Ovary (tissue), 3 donors: ENCODE measurements around the gene NEDD4L.

Source experiments
- EP300 ChIP-seq: sonication (generic); formaldehyde crosslinking; IDR thresholded peaks from one replicate; pipeline ENCODE4 v1.6.1; 2017; ENCODE audit warnings: antibody characterized with exemption
- POLR2A ChIP-seq: fragments of 450-650 bp; IDR thresholded peaks from one replicate; pipeline ENCODE4 v1.6.1; 2017; ENCODE audit warnings: antibody characterized with exemption, mild to moderate bottlenecking, moderate library complexity
- TF ChIP-seq, protein P1 (sequence below), 3 donors: fragments of 450-650 bp in 2 of 3; fragments of 200-600 bp in 1 of 3; IDR thresholded peaks; one replicate each; pipeline versions ENCODE4 v1.5.1 to v1.8.0; 2016 to 2022; ENCODE audit warnings: antibody characterized with exemption in 3 of 3, mild to moderate bottlenecking in 1 of 3
- donor health status: DM: no; HTN: no; CAD: no.

DNA sequence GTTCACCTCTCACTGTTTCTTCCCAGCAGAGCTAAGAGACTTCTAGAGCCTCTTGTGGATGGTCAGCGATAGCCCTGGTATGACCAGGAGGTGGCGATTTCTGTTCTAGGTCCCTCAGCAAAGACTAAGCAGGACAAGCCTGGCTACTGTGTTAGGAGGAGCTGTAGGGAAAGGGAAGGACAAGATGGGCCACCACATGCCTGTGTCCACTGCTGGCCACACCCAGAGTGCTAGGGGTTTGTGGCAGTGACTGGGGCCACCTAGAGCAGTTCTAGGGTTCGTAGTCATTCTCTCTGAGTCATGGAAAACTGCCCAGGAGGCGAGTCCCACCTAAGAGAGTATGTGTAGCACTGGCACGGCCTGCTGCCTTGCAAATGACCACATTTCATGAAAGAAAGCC, 405.4 kb downstream of the NEDD4L start:
- TF ChIP-seq, protein P1, sequence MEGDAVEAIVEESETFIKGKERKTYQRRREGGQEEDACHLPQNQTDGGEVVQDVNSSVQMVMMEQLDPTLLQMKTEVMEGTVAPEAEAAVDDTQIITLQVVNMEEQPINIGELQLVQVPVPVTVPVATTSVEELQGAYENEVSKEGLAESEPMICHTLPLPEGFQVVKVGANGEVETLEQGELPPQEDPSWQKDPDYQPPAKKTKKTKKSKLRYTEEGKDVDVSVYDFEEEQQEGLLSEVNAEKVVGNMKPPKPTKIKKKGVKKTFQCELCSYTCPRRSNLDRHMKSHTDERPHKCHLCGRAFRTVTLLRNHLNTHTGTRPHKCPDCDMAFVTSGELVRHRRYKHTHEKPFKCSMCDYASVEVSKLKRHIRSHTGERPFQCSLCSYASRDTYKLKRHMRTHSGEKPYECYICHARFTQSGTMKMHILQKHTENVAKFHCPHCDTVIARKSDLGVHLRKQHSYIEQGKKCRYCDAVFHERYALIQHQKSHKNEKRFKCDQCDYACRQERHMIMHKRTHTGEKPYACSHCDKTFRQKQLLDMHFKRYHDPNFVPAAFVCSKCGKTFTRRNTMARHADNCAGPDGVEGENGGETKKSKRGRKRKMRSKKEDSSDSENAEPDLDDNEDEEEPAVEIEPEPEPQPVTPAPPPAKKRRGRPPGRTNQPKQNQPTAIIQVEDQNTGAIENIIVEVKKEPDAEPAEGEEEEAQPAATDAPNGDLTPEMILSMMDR (IDR thresholded peaks at IDR 0.05): no peak
- TF ChIP-seq POLR2A: no peak
- no peak for TF ChIP-seq EP300
